ENCODE data around the gene TGM5.
"Not testable (repeated sequence)": the region's sequence is repeated elsewhere in the genome, so short reads cannot be mapped to it uniquely, and the experiment has no call there.

Gene TGM5

DNA sequence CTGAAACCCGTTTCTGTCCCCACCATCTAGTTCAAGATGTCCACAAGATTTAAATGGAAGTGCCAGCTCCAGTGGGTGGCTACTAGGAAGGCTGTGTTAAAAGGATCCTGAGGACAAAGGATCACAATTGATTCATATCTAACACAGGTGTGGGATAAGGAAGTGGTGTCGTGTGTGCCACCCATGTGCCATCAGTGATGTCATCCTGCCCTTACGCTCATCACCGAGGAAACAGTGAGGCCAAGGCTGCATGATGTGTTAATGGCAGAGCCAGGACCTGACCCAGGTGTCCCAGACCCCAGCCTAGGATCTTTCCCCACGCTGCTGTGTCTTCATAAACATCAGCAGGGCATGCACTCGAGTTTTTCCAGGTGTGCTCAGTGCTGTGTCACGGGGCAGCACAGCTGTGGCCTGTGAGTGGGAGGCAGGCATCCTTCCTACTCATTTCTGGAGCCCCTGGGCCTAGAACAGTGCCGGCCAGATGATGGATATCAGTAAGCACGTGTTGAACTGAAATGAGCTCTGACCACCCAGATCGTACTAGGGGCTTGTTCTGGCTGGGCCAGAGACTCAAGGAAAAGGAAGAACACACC lies 10.6 kb upstream of the TGM5 start:
- in situ Hi-C loops (cut with HindIII; ENCODE audit: low sequenced_read_pairs): no loop called here

GRCh38 chr15:43276563-43277200 lies 10.0 kb upstream of the TGM5 start:
- in situ Hi-C loops (cut with HindIII; ENCODE audit: low sequenced_read_pairs): no loop called here

- in situ Hi-C loops (cut with HindIII; ENCODE audit: low sequenced_read_pairs): no loop called here
Observed at GRCh38 chr15:43275740-43276562, 9.2 kb upstream of the TGM5 start.

- in situ Hi-C loops (cut with HindIII; ENCODE audit: low sequenced_read_pairs): no loop called here
Observed at GRCh38 chr15:43274136-43274535, 7.4 kb upstream of the TGM5 start.

- in situ Hi-C loops (cut with HindIII; ENCODE audit: low sequenced_read_pairs): no loop called here
Observed at GRCh38 chr15:43273243-43273642, 6.5 kb upstream of the TGM5 start.

DNA sequence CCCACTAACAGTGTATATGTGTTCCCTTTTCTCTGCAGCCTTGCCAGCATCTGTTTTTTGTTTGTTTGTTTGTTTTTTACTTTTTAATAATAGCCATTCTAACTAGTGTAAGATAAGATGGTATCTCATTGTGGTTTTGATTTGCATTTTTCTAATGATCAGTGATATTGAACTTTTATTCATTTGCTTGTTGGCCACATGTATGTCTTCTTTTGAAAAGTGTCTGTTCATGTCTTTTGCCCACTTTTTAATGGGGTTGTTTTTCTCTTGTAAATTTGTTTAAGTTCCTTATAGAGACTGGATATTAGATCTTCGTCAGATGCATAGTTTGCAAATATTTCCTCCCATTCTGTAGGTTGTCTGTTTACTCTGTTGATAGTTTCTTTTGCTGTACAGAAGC lies 5.2 kb upstream of the TGM5 start:
- in situ Hi-C loops (cut with HindIII; ENCODE audit: low sequenced_read_pairs): not testable (repeated sequence)

GRCh38 chr15:43270676-43271306 lies 4.1 kb upstream of the TGM5 start:
- in situ Hi-C loops (cut with HindIII; ENCODE audit: low sequenced_read_pairs): no loop called here

- in situ Hi-C loops (cut with HindIII; ENCODE audit: low sequenced_read_pairs): no loop called here
Observed at GRCh38 chr15:43270113-43270665, 3.5 kb upstream of the TGM5 start.

- in situ Hi-C loops (cut with HindIII; ENCODE audit: low sequenced_read_pairs): no loop called here
Observed at GRCh38 chr15:43268111-43269105, 1.7 kb upstream of the TGM5 start.

DNA sequence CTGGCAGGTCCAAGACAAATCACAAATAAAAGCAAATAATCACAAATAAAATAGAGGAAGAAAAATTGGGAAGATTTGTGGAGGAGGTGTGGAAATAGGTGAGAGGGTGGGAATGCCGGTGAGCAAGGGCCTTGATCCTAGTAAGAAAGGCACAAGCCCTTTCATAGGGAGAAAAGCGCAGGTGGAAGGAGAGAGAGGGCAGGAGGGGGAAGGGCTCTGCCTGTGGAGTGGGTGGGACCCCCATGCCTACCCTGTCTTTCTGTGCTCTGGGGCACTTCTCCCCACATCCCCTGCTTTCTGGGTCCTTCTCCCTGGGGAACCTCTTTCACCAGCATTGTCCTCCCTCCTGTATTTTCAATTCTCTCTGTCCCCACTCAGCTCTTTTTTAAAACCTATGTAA lies 711 bp upstream of the TGM5 start:
- in situ Hi-C loops (cut with HindIII; ENCODE audit: low sequenced_read_pairs): no loop called here

GRCh38 chr15:43266386-43266785 lies 342 bp downstream of the TGM5 start:
- in situ Hi-C loops (cut with HindIII; ENCODE audit: low sequenced_read_pairs): no loop called here

GRCh38 chr15:43260011-43260615 lies 6.6 kb downstream of the TGM5 start:
- in situ Hi-C loops (cut with HindIII; ENCODE audit: low sequenced_read_pairs): no loop called here

GRCh38 chr15:43258781-43259180 lies 7.9 kb downstream of the TGM5 start:
- in situ Hi-C loops (cut with HindIII; ENCODE audit: low sequenced_read_pairs): no loop called here

DNA sequence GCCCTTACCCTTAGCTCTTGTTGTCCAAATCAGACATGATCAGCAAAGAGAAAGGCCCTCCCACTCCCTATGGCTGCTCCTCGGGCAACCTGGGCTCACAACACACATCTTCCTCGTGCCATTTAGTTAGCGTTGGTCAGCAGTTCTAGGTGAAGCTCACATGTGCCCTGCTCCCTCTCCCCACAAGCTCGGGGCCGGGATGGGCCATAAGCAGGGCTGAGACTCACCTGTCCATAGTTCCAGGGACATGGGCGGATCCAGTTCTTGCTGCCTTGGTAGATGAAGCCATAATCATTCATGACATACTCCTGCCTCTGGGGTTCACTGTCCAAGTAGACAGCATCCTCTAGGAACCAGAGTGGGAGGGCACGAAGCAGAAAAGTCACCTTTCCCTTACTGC lies 10.4 kb downstream of the TGM5 start:
- in situ Hi-C loops (cut with HindIII; ENCODE audit: low sequenced_read_pairs): no loop called here

DNA sequence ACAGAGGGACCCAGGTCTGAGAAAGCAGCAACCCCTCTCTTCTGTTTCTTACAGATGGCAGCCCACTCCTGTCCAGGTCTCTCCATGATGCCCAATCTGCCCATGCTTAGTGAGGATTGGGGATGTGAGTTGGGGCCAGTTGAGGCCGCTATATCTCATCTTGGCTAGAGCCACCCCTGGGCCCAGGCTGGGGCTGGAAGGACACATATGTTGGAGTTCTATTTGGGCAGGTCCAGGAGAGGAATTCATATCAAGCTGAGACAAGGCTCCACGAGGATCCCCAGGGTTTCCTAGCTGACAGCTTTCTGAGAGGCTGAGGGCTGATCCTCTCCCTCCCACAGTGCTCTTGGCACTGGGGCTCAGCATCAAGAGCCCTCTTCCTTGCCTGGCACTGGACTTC lies 11.4 kb downstream of the TGM5 start:
- in situ Hi-C loops (cut with HindIII; ENCODE audit: low sequenced_read_pairs): no loop called here

DNA sequence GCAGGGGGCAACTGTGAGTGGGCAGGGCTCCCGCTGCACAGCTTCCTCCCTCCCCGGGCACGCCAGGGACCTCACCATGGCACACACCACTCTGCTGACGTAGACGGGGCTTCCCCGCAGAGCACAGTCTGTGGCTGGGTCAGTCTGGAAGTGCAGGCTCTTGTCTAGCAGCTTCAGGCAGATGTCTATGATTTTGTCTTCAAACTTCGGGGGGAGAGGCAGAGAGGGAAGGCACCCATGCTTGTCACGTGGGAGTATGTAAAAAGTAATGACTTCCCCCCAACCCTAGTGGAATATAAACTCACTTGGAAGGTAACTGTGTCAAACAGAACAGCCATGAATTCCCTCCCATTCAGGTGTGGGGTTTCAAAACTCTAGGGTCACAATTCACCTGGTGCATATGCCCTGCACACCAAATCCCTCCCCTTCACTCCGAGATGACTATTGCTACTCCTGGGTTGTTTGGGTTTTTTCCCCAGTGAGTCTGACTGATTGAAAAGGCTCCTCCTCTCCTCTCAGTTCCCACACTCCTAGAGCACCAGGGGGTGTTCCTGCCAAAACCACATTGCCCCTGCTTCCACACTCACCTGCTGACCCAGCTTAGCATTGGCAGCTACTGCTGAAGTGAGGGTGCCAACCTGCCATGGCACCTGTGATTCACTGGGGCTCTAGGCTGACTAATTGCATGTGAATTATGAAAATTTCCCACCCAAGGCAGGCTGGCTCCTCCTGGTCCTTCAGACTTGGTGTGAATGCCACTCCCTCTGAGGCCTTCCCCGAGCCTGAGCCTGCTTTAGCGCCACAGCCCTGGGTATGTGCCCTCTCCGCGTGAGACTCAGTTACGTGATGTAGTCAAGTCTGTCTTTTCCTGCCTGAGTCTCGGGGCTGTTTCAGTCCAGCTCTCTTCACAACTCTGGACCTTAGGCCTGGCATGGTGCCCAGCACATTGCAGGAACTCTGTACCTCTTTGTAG lies 13.0 kb downstream of the TGM5 start:
- in situ Hi-C loops (cut with HindIII; ENCODE audit: low sequenced_read_pairs): loop anchor here (5.0 kb wide), 1 partner anchor 49 kb away; the partner anchor contains the start of gene TGM7

- in situ Hi-C loops (cut with HindIII; ENCODE audit: low sequenced_read_pairs): loop anchor here (5.0 kb wide), 1 partner anchor 50 kb away; the partner anchor contains the start of gene TGM7
Observed at GRCh38 chr15:43251871-43252250, 14.9 kb downstream of the TGM5 start.

GRCh38 chr15:43251185-43251870 lies 15.4 kb downstream of the TGM5 start:
- in situ Hi-C loops (cut with HindIII; ENCODE audit: low sequenced_read_pairs): loop anchor here (5.0 kb wide), 1 partner anchor 51 kb away; the partner anchor contains the start of gene TGM7

All from endothelial cell of hepatic sinusoid (primary cell).